Measurements from ENCODE around the gene PFDN6. TPM values are rescaled to one million over a fixed set of nuclear protein-coding genes. Genes with fewer than 3 reads are reported as not detected.

The PFDN6 gene
- 10 to 100 TPM; 78.5 to 90.9 TPM for total RNA-seq

- intact Hi-C loops (cut with micrococcal nuclease): loop anchor here (1.0 kb wide), 5 partner anchors 10 to 40 kb away; partner anchors contain the start of genes B3GALT4 and VPS52
- Mint-ChIP-seq H3K9me3 (no peaks in the 10 kb centered on the region), H3K27ac (peak within 1 kb of the TSS; percentile 80), H3K27me3 (no peaks in the 10 kb centered on the region), H3K4me1 (ENCODE audit: low read depth) (peaks cover 41% of the 10 kb centered on the region), H3K4me3 (peak within 1 kb of the TSS; percentile 98), H3K36me3 (peaks cover 27% of the 10 kb centered on the region)
- ChIA-PET CTCF (interaction anchor here (1.3 to 4.9 kb wide), 5 partner anchors 10 to 102 kb away, joined by 4 to 37 read pairs (median 6); partner anchors contain the start of genes B3GALT4, RGL2, RPS18 and VPS52), POLR2A (interaction anchor here (0.7 to 3.7 kb wide), 7 partner anchors 9 to 317 kb away, joined by 3 to 40 read pairs (median 12); partner anchors contain the start of genes B3GALT4, RGL2, RPS18 and TAPBP)
- DNase-seq: peak; percentile 89
Observed at GRCh38 chr6:33288921-33289783, at the start of gene PFDN6, which contains the start of gene WDR46. Gene PFDN6, plus strand, starts transcription at chr6:33289601. Its CDS starts 256 bp downstream, at chr6:33289857. Gene WDR46, minus strand, starts transcription at chr6:33289239. Its CDS starts 69 bp downstream, at chr6:33289170.

- H3K27me3 Mint-ChIP-seq: peaks cover 7% of the 10 kb centered on the region
- DNase-seq: no peak
- peaks cover 9% of the 10 kb centered on the region for H3K4me1 Mint-ChIP-seq (ENCODE audit: low read depth)
- no peaks in the 10 kb centered on the region for H3K9me3 Mint-ChIP-seq
- CTCF ChIA-PET: interaction anchor here (1.7 kb wide), 1 partner anchor 81 kb away, joined by 5 read pairs; no protein-coding TSS in a partner anchor
- H3K4me3 Mint-ChIP-seq: no peak overlapping the region
- H3K36me3 Mint-ChIP-seq: no peaks in the 10 kb centered on the region
- peak overlapping the region; percentile 1 for H3K27ac Mint-ChIP-seq
- intact Hi-C loops (cut with micrococcal nuclease): loop anchor here (1.0 kb wide), 1 partner anchor 37 kb away; no protein-coding TSS in a partner anchor
- POLR2A ChIA-PET: no interaction called here
Observed at GRCh38 chr6:33241968-33242367, 47.4 kb upstream of the PFDN6 start.

GRCh38 chr6:33243476-33243875 is 45.9 kb upstream of the PFDN6 start:
- Mint-ChIP-seq H3K4me3 (no peak overlapping the region), H3K4me1 (ENCODE audit: low read depth) (peaks cover 14% of the 10 kb centered on the region), H3K9me3 (no peaks in the 10 kb centered on the region), H3K27ac (no peak overlapping the region), H3K27me3 (peaks cover 7% of the 10 kb centered on the region), H3K36me3 (no peaks in the 10 kb centered on the region)
- DNase-seq: no peak
- ChIA-PET CTCF (no interaction called here), POLR2A (interaction anchor here (0.7 kb wide), 1 partner anchor 46 kb away, joined by 4 read pairs; no protein-coding TSS in a partner anchor)
- intact Hi-C loops (cut with micrococcal nuclease): no loop called here

GRCh38 chr6:33247977-33248642 is 41.3 kb upstream of the PFDN6 start:
- CTCF ChIA-PET: interaction anchor here (0.6 to 8.1 kb wide), 43 partner anchors 9 to 378 kb away, joined by 3 to 101 read pairs (median 5); partner anchors contain the start of genes B3GALT4, HLA-DMB, HSD17B8 and RGL2
- Mint-ChIP-seq H3K27me3 (peaks cover 3% of the 10 kb centered on the region), H3K9me3 (no peaks in the 10 kb centered on the region), H3K4me1 (ENCODE audit: low read depth) (peaks cover 43% of the 10 kb centered on the region), H3K36me3 (peaks cover 28% of the 10 kb centered on the region), H3K27ac (peak overlapping the region; percentile 90), H3K4me3 (peak overlapping the region; percentile 88)
- intact Hi-C loops (cut with micrococcal nuclease): loop anchor here (1.0 to 2.0 kb wide), 2 partner anchors 87 to 233 kb away; no protein-coding TSS in a partner anchor
- POLR2A ChIA-PET: interaction anchor here (0.7 to 3.2 kb wide), 9 partner anchors 23 to 353 kb away, joined by 3 to 13 read pairs (median 6); partner anchors contain the start of genes B3GALT4, HSD17B8, RING1 and RPS18
- DNase-seq: peak; percentile 94

GRCh38 chr6:33248643-33248931 is 40.8 kb upstream of the PFDN6 start:
- peaks cover 43% of the 10 kb centered on the region for H3K4me1 Mint-ChIP-seq (ENCODE audit: low read depth)
- H3K27ac Mint-ChIP-seq: peak overlapping the region; percentile 90
- no peak for DNase-seq
- intact Hi-C loops (cut with micrococcal nuclease): loop anchor here (1.0 to 2.0 kb wide), 2 partner anchors 87 to 234 kb away; no protein-coding TSS in a partner anchor
- POLR2A ChIA-PET: interaction anchor here (1.0 to 3.2 kb wide), 8 partner anchors 23 to 354 kb away, joined by 3 to 13 read pairs (median 6); partner anchors contain the start of genes B3GALT4, RING1, RPS18 and VPS52
- CTCF ChIA-PET: interaction anchor here (0.6 to 8.1 kb wide), 42 partner anchors 9 to 378 kb away, joined by 3 to 101 read pairs (median 5); partner anchors contain the start of genes B3GALT4, HLA-DMB, HLA-DPB1 and HSD17B8
- H3K36me3 Mint-ChIP-seq: peaks cover 28% of the 10 kb centered on the region
- H3K27me3 Mint-ChIP-seq: peaks cover 3% of the 10 kb centered on the region
- peak overlapping the region; percentile 88 for H3K4me3 Mint-ChIP-seq
- H3K9me3 Mint-ChIP-seq: no peaks in the 10 kb centered on the region

GRCh38 chr6:33248932-33249731 is 40.3 kb upstream of the PFDN6 start:
- Mint-ChIP-seq H3K4me1 (ENCODE audit: low read depth) (peaks cover 43% of the 10 kb centered on the region), H3K27ac (peak overlapping the region; percentile 90), H3K36me3 (peaks cover 28% of the 10 kb centered on the region), H3K27me3 (peaks cover 3% of the 10 kb centered on the region), H3K9me3 (no peaks in the 10 kb centered on the region), H3K4me3 (peak overlapping the region; percentile 88)
- CTCF ChIA-PET: interaction anchor here (0.6 to 8.1 kb wide), 43 partner anchors 8 to 315 kb away, joined by 3 to 101 read pairs (median 4); partner anchors contain the start of genes B3GALT4, HLA-DMB, HLA-DPB1 and RGL2
- POLR2A ChIA-PET: interaction anchor here (0.7 to 3.2 kb wide), 12 partner anchors 12 to 354 kb away, joined by 3 to 13 read pairs (median 6); partner anchors contain the start of genes B3GALT4, HSD17B8, RING1 and RPS18
- intact Hi-C loops (cut with micrococcal nuclease): loop anchor here (1.0 to 2.0 kb wide), 9 partner anchors 22 to 234 kb away; partner anchors contain the start of genes KIFC1, PFDN6, RXRB and SLC39A7
- DNase-seq: peak; percentile 99

GRCh38 chr6:33249732-33250630 is 39.4 kb upstream of the PFDN6 start:
- Mint-ChIP-seq H3K36me3 (peaks cover 29% of the 10 kb centered on the region), H3K4me3 (peak overlapping the region; percentile 88), H3K9me3 (no peaks in the 10 kb centered on the region), H3K27ac (peak overlapping the region; percentile 85), H3K27me3 (peaks cover 3% of the 10 kb centered on the region), H3K4me1 (ENCODE audit: low read depth) (peaks cover 43% of the 10 kb centered on the region)
- intact Hi-C loops (cut with micrococcal nuclease): loop anchor here (1.0 to 2.0 kb wide), 8 partner anchors 21 to 235 kb away; partner anchors contain the start of genes KIFC1, PFDN6, RXRB and SLC39A7
- ChIA-PET CTCF (interaction anchor here (0.7 to 8.1 kb wide), 22 partner anchors 8 to 316 kb away, joined by 3 to 101 read pairs (median 5); partner anchors contain the start of genes B3GALT4, RGL2, RING1 and RPS18), POLR2A (interaction anchor here (0.9 to 3.2 kb wide), 12 partner anchors 11 to 278 kb away, joined by 5 to 16 read pairs (median 8); partner anchors contain the start of genes B3GALT4, HSD17B8, PFDN6 and RGL2)
- DNase-seq: peak; percentile 55

GRCh38 chr6:33250731-33251130 is 38.7 kb upstream of the PFDN6 start:
- Mint-ChIP-seq H3K4me3 (peak overlapping the region; percentile 88), H3K27ac (peak overlapping the region; percentile 85), H3K36me3 (peaks cover 31% of the 10 kb centered on the region), H3K27me3 (peaks cover 3% of the 10 kb centered on the region), H3K4me1 (ENCODE audit: low read depth) (peaks cover 43% of the 10 kb centered on the region), H3K9me3 (no peaks in the 10 kb centered on the region)
- intact Hi-C loops (cut with micrococcal nuclease): no loop called here
- no peak for DNase-seq
- CTCF ChIA-PET: interaction anchor here (1.0 to 8.1 kb wide), 9 partner anchors 20 to 132 kb away, joined by 3 to 101 read pairs (median 8); partner anchors contain the start of genes B3GALT4, RGL2, RPS18 and VPS52
- POLR2A ChIA-PET: interaction anchor here (0.6 to 3.2 kb wide), 10 partner anchors 11 to 334 kb away, joined by 5 to 16 read pairs (median 8); partner anchors contain the start of genes B3GALT4, HSD17B8, PFDN6 and RGL2

GRCh38 chr6:33251395-33252012 is 37.9 kb upstream of the PFDN6 start:
- peaks cover 43% of the 10 kb centered on the region for H3K4me1 Mint-ChIP-seq (ENCODE audit: low read depth)
- intact Hi-C loops (cut with micrococcal nuclease): no loop called here
- ChIA-PET POLR2A (interaction anchor here (0.6 to 1.8 kb wide), 5 partner anchors 20 to 335 kb away, joined by 5 to 16 read pairs (median 8); partner anchors contain the start of genes HSD17B8, RGL2, RPS18 and VPS52), CTCF (interaction anchor here (0.7 to 8.1 kb wide), 6 partner anchors 20 to 216 kb away, joined by 3 to 101 read pairs (median 4); partner anchors contain the start of genes B3GALT4, RPS18 and VPS52)
- peaks cover 3% of the 10 kb centered on the region for H3K27me3 Mint-ChIP-seq
- no peak overlapping the region for H3K4me3 Mint-ChIP-seq
- DNase-seq: peak; percentile 37
- H3K9me3 Mint-ChIP-seq: no peaks in the 10 kb centered on the region
- H3K36me3 Mint-ChIP-seq: peaks cover 32% of the 10 kb centered on the region
- H3K27ac Mint-ChIP-seq: peak overlapping the region; percentile 64

Measured in activated CD4-positive, alpha-beta memory T cell treated with anti-CD3 and anti-CD28 coated beads for 36 hours (primary cell).